Keratinocyte (primary cell): ENCODE measurements around the gene OSBPL1A.

Experiments used
- EZH2 ChIP-seq: IDR thresholded peaks from one replicate; pipeline ENCODE4 v1.6.1; 2012; ENCODE audit warnings: inconsistent platforms, mild to moderate bottlenecking, low read length, moderate library complexity
- TF ChIP-seq, protein P1 (sequence below), 3 experiments: IDR thresholded peaks in 1 of 3; conservative IDR thresholded peaks in 1 of 3; optimal IDR thresholded peaks in 1 of 3; 2 replicates in 2 of 3; 3 replicates in 1 of 3; pipeline versions ENCODE3 to v1.5.1; 2011; ENCODE audit warnings: low read length in 3 of 3, mild to moderate bottlenecking in 3 of 3, moderate library complexity in 2 of 3, control low read depth in 1 of 3, inconsistent platforms in 1 of 3; ENCODE audit not compliant: insufficient read depth in 2 of 3; ENCODE audit errors: extremely low read depth in 1 of 3

GRCh38 chr18:24315170-24315569 is 82.5 kb downstream of the OSBPL1A start:
- TF ChIP-seq, protein P1, sequence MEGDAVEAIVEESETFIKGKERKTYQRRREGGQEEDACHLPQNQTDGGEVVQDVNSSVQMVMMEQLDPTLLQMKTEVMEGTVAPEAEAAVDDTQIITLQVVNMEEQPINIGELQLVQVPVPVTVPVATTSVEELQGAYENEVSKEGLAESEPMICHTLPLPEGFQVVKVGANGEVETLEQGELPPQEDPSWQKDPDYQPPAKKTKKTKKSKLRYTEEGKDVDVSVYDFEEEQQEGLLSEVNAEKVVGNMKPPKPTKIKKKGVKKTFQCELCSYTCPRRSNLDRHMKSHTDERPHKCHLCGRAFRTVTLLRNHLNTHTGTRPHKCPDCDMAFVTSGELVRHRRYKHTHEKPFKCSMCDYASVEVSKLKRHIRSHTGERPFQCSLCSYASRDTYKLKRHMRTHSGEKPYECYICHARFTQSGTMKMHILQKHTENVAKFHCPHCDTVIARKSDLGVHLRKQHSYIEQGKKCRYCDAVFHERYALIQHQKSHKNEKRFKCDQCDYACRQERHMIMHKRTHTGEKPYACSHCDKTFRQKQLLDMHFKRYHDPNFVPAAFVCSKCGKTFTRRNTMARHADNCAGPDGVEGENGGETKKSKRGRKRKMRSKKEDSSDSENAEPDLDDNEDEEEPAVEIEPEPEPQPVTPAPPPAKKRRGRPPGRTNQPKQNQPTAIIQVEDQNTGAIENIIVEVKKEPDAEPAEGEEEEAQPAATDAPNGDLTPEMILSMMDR (optimal IDR thresholded peaks at IDR 0.05 in 1 of 3, IDR thresholded peaks at IDR 0.05 in 1 of 3, conservative IDR thresholded peaks at IDR 0.05 in 1 of 3; ENCODE audit: extremely low read depth in 1 of 3, insufficient read depth in 2 of 3, low read length in 3 of 3): no peak
- no peak for TF ChIP-seq EZH2
